ENCODE measurements around the gene STOML3. TPM values are rescaled to one million over a fixed set of nuclear protein-coding genes. Genes with fewer than 3 reads are reported as not detected.

STOML3 gene
- total RNA-seq, 1 donor from 2014 or later: not detected

GRCh38 chr13:38998739-38999138 is 8.1 kb upstream of the STOML3 start:
- Mint-ChIP-seq H3K27me3 (ENCODE audit: unreplicated experiment) (no peaks in the 10 kb centered on the region), H3K9me3 (ENCODE audit: unreplicated experiment) (no peaks in the 10 kb centered on the region), H3K4me1 (ENCODE audit: unreplicated experiment) (no peaks in the 10 kb centered on the region), H3K27ac (ENCODE audit: unreplicated experiment) (no peak overlapping the region), H3K36me3 (ENCODE audit: unreplicated experiment) (peaks cover 2% of the 10 kb centered on the region), H3K4me3 (ENCODE audit: unreplicated experiment) (no peak overlapping the region)
- TF ChIP-seq, protein P1, sequence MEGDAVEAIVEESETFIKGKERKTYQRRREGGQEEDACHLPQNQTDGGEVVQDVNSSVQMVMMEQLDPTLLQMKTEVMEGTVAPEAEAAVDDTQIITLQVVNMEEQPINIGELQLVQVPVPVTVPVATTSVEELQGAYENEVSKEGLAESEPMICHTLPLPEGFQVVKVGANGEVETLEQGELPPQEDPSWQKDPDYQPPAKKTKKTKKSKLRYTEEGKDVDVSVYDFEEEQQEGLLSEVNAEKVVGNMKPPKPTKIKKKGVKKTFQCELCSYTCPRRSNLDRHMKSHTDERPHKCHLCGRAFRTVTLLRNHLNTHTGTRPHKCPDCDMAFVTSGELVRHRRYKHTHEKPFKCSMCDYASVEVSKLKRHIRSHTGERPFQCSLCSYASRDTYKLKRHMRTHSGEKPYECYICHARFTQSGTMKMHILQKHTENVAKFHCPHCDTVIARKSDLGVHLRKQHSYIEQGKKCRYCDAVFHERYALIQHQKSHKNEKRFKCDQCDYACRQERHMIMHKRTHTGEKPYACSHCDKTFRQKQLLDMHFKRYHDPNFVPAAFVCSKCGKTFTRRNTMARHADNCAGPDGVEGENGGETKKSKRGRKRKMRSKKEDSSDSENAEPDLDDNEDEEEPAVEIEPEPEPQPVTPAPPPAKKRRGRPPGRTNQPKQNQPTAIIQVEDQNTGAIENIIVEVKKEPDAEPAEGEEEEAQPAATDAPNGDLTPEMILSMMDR (IDR thresholded peaks at IDR 0.05): no peak
- no peak for DNase-seq (ENCODE audit: extremely low spot score, unreplicated experiment)

DNA sequence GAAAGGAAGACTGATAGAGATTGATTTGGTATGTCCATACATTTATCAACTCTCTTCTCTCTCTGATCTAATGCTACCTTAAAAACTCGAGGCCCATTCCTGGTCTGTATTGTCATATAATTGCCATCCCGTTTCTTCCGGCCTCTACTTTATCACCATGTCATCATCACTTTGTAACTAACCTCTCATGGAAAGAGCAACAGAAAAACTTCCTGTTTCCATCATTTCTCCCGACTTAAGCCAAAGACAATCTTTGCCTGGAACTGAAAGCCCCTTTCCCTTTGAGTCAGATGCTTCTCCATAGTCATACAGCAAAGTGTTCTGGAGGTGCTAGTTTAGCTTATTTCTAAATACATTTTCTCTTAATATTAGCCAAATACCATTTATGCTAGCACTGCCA is 2.8 kb upstream of the STOML3 start:
- no peak overlapping the region for H3K27ac Mint-ChIP-seq (ENCODE audit: unreplicated experiment)
- no peaks in the 10 kb centered on the region for H3K9me3 Mint-ChIP-seq (ENCODE audit: unreplicated experiment)
- peaks cover 4% of the 10 kb centered on the region for H3K4me1 Mint-ChIP-seq (ENCODE audit: unreplicated experiment)
- no peak overlapping the region for H3K4me3 Mint-ChIP-seq (ENCODE audit: unreplicated experiment)
- H3K27me3 Mint-ChIP-seq (ENCODE audit: unreplicated experiment): peaks cover 14% of the 10 kb centered on the region
- no peaks in the 10 kb centered on the region for H3K36me3 Mint-ChIP-seq (ENCODE audit: unreplicated experiment)
- TF ChIP-seq, protein P1 (IDR thresholded peaks at IDR 0.05): no peak
- no peak for DNase-seq (ENCODE audit: extremely low spot score, unreplicated experiment)

DNA sequence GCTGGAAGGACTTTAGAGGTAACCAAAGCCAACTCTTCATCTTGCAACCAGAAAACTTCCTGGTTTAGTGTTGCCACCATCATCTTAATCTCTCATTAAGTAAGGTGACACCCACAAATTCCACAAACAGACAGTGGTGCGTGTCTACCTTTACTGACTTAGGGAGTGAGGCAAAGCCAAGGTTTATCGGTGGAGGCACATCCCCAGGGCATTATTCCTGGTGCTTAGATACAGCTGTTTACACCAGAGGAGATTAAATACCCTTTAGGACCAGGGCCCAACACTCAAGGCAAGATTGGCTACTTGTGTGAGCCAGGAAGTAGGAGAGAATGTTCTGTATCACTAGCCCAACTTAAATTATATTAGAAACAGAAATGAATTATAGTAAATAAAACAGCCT is 9.5 kb downstream of the STOML3 start:
- TF ChIP-seq, protein P1 (IDR thresholded peaks at IDR 0.05): no peak
- peaks cover 4% of the 10 kb centered on the region for H3K9me3 Mint-ChIP-seq (ENCODE audit: unreplicated experiment)
- H3K4me1 Mint-ChIP-seq (ENCODE audit: unreplicated experiment): peaks cover 5% of the 10 kb centered on the region
- H3K27ac Mint-ChIP-seq (ENCODE audit: unreplicated experiment): no peak overlapping the region
- no peaks in the 10 kb centered on the region for H3K36me3 Mint-ChIP-seq (ENCODE audit: unreplicated experiment)
- no peak overlapping the region for H3K4me3 Mint-ChIP-seq (ENCODE audit: unreplicated experiment)
- H3K27me3 Mint-ChIP-seq (ENCODE audit: unreplicated experiment): peaks cover 28% of the 10 kb centered on the region
- no peak for DNase-seq (ENCODE audit: extremely low spot score, unreplicated experiment)

DNA sequence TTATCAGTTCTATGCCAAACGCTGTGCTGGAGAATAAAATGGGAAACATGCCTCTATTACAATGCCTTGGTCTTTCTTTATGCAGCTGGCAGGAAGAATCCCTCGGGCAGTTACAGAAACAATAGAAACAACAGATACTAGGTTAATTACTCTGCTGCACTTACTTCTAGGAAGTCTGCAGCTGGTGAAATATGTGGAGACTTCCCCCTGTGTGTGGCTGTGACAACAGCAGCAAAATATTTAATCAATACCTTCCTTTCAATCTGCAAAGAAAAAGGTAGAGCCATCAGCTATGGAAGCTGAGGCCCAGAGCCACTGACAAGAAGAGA is 9.9 kb downstream of the STOML3 start:
- TF ChIP-seq, protein P1 (IDR thresholded peaks at IDR 0.05): no peak
- DNase-seq (ENCODE audit: extremely low spot score, unreplicated experiment): no peak
- H3K36me3 Mint-ChIP-seq (ENCODE audit: unreplicated experiment): no peaks in the 10 kb centered on the region
- H3K4me3 Mint-ChIP-seq (ENCODE audit: unreplicated experiment): no peak overlapping the region
- peaks cover 4% of the 10 kb centered on the region for H3K9me3 Mint-ChIP-seq (ENCODE audit: unreplicated experiment)
- H3K27me3 Mint-ChIP-seq (ENCODE audit: unreplicated experiment): peaks cover 28% of the 10 kb centered on the region
- peaks cover 5% of the 10 kb centered on the region for H3K4me1 Mint-ChIP-seq (ENCODE audit: unreplicated experiment)
- no peak overlapping the region for H3K27ac Mint-ChIP-seq (ENCODE audit: unreplicated experiment)

DNA sequence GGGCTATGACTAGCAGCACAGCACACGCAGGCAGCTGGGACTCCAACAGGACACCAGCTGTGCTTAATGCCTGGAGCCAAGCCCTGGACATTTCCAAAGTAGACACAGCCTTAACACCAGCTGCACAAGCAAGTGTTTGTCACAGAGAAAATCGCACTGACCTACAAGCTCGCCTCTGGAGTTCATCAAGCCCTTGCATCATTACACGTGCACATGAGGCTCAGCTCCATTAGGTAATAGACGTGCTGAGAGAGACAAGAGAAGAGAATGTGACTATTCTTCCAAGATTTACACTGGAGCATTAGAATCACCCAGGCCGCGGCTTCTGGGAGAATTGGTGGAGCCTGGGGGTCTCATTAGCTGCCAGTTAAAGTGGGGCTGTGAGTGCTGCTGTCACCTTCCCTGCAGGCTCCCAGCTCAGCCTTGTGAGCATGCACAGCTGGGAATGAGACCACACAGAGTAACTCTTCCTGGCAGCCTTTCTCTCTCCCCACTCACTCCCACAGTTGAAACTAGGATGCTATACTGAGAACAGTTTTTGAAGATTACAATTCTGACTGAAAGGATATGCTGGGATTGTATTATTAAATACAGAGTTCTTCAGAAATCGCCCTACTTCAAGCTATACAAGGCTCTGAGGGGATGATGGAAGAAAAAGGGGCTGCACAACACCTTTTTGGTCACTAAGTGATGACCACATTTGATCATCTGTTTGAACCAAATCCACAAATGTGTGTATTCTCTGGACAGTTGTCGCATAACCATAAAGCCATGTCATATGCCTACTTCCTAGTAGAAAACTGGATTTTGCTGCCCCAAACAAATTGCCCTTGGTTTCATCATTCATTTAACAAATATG is 10.5 kb downstream of the STOML3 start:
- no peak for DNase-seq (ENCODE audit: extremely low spot score, unreplicated experiment)
- Mint-ChIP-seq H3K27me3 (ENCODE audit: unreplicated experiment) (peaks cover 28% of the 10 kb centered on the region), H3K36me3 (ENCODE audit: unreplicated experiment) (no peaks in the 10 kb centered on the region), H3K9me3 (ENCODE audit: unreplicated experiment) (peaks cover 4% of the 10 kb centered on the region), H3K27ac (ENCODE audit: unreplicated experiment) (peak overlapping the region; percentile 4), H3K4me1 (ENCODE audit: unreplicated experiment) (peaks cover 5% of the 10 kb centered on the region), H3K4me3 (ENCODE audit: unreplicated experiment) (no peak overlapping the region)
- TF ChIP-seq, protein P1 (IDR thresholded peaks at IDR 0.05): no peak
